Raji (cell line): ENCODE measurements around the gene ELP1.

Experiments
- POLR2A ChIP-seq: IDR thresholded peaks from 2 replicates; pipeline ENCODE4 v1.6.1; 2011; ENCODE audit warnings: low read depth, low read length, control low read depth; ENCODE audit not compliant: insufficient read depth

ELP1 gene

DNA sequence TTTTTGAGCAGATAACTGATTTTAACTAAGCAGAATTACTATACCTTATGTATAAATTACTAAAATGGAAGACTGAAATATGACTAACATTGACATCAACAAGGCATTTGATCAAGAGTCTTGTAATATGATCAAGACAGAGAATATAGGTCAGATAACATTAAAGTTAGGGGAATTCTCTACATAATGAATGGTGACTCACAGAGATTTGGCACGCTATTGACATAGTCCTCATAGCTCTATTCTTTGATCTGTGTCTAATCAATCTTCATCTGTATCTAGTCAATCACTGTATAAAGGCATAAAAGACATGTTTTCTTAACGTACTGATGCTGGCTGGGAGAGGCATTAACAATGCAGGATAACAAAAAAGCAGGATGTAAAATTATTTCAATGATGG, 17.7 kb upstream of the ELP1 start:
- TF ChIP-seq POLR2A, result no peak

DNA sequence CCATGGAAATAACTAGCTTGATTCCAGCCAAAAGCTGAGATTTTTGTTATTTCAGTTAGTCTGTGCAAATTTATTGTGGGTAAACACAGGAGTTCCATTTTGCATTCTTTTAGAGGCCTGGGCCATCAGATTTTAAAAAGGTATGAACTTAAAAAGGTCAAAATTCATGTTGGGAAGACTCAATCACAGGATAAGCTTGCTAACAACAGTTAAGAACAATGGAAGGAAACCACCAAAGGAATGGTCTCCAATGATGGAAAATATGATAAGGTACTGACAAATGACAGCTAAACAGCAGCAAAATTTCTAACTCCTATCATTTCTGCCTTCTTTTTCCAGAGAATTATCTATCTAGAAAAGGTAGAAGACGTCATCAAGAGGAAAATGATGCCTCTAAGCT, 16.2 kb upstream of the ELP1 start:
- no peak for TF ChIP-seq POLR2A

DNA sequence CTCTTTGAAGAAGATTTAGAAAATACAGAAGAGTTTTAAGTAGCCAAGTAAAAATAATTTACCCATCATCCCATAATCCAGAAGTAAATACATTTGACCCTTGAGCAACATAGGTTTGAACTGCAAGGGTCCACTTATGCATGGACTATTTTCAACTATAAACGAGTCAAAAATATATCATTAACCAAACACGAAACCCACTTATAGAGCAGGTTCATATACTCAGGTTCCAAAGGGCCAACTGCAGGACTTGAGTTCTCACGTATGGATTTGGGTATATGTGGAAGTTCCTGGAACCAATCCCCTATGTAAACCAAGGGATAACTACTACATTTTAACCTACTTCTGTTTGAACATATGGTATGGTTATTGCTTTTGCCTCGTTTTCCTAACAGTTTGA, 6.1 kb upstream of the ELP1 start:
- TF ChIP-seq POLR2A, result no peak

DNA sequence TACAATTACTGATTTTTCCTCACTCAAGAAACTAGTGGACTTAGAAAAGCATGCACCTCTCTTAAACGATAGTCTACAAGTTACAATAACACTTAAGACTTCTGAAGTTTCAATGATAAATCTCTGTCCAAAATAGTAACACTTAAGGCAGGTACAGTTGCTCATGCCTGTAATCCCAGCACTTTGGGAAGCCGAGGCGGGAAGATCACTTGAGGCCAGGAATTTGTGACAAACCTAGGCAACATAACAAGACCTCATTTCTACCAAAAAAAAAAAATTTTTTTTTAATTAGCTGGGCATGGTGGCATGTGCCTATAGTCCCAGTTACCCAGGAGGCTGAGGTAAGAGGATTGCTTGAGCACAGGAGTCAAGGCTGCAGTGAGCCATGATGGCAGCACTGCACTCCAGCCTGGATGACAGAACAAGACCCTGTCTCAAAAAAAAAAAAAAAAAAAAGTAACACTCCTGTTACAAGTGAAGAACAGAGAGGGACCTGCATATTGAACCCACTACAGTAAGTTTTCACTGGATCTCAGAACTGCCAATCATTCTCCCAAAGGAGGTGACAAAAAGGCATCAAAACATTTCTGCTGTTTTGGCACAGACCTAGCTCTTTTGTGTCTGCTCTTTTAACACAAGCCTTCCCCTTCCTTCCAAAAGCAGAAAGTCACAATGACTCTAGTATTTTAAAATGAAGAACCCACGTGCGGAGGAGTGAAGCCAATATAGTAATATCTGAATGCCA, 3.8 kb upstream of the ELP1 start:
- no peak for TF ChIP-seq POLR2A

DNA sequence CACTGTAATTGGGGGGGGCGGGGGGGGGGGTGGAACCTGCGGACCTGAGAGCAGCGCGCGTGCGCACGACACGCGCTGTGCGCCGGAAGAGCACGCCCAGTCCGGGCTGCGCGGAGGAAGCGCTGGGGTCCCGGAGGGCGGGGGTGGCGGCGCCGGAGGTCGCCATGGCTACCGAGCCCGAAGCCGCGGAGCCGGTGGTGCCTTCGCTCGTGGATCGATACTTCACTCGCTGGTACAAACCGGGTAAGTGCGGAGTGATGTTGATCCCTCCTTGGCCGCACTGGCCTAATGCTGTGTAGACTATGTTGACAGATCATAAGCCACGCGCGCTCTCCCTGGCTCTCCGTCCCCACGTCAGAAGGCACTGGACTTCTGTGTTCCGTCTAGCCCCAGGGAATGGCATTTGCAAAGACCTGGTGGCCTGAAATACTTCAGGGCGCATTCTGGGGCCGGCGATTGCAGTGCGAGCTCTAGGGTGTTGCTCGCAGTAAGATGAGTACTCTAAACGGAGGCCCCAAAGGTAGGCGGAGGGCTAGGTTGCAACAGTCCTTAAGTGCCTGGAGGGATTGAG, 484 bp upstream of the ELP1 start, which contains the start of gene ABITRAM:
TSS of gene ABITRAM (plus strand) at position 78 of the 571 bp plus-strand sequence. CDS start at position 165, 87 bp downstream.
- peak; percentile 40; the same call in 1 of the 2 replicates for TF ChIP-seq POLR2A

DNA sequence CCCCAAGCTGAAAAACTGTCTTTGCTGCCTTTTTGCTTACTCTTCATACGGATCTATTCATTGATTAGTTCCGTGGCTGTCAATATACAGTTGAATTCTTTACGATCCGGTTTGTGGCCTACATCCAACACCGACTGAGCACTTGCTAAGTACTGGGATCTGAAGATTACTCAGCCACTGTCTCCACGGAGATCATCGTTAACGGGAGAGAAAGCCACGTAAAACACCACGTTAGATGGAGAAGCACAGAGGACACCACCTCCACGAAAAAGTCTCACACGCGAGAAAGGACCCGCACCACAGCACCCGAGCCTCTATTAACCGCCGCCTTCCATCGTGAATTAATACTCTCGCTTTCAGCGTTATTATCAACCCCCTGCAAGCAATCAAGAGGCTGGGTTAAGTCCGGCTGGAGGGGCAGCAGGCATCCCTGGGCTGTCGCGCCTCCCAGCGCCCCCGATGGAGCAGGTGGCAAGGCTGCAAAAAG, 650 bp downstream of the ELP1 start:
- TF ChIP-seq POLR2A, result no peak

DNA sequence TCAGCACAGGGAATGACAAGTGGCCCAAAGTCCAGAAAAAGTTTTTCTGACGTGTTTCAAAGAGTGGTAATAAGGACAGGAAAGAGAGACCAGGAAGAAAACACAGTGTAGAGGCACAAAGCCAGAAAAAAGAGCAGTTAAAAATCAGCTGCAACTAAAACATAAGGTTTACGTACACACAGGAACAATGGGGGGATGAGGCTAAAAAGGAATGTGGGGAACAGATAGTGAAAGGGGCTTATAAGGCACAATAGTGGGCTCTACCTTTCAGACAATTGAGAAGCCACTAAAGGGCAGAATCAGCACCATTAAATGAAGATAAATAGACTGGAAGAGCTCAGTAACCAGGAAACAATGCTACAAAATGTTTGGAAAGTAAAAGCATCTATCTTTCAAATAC, 5.5 kb downstream of the ELP1 start:
- TF ChIP-seq POLR2A, result no peak

DNA sequence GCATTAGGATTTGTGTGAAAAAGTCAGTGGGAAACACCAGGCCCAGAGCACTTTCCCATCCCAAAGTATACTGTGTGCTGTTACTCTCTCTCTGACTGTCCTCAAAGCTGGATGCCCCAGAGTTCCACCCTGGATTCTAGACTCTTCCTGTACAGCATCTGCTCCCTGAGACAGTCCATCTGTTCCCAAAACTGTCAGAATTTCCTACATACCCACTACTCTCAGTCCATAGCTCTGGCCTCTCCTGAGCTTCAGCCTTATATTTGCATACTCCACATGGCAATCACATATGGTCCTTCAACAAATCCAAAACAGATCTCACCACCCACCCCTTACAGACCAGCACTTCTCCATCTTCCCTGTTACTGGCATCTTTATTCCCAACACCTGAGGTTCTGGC, 9.5 kb downstream of the ELP1 start:
- TF ChIP-seq POLR2A, result no peak

DNA sequence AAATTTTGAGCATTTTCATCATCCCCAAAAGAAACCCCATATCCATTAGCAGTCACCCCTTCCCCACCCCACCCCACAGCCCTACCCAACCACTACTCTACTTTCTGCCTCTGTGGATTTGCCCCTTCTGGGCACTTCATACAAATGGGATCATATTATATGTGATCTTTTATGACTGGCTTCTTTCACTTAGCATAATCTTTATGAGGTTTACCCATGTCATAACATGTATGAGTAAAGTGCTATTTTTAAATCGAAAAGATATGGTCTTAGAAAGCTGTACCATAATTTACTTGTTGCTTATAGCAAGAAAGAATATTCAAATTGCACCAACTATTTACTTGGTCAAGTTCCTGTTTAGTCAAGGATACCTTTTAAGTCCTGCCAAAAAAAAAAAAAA, 12.7 kb downstream of the ELP1 start:
- no peak for TF ChIP-seq POLR2A

DNA sequence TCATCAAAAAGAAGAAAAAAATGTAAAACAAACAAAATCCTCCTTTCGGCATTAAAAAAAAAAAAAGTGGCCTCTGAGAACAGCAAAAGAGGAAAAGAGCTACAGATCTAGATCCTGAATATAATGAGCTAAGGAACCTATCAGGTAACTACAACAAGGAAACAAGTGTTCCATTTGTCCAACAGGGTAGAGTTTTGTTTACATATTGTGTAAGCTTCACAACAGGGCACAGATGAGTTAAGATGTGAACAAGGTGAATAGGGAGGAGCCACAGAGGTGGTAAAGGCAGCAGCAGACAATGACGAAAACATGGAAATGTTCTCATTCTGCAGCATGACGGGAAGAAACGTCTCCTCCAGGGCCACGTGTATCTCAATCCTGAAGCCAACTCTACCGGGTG, 14.4 kb downstream of the ELP1 start:
- no peak for TF ChIP-seq POLR2A

DNA sequence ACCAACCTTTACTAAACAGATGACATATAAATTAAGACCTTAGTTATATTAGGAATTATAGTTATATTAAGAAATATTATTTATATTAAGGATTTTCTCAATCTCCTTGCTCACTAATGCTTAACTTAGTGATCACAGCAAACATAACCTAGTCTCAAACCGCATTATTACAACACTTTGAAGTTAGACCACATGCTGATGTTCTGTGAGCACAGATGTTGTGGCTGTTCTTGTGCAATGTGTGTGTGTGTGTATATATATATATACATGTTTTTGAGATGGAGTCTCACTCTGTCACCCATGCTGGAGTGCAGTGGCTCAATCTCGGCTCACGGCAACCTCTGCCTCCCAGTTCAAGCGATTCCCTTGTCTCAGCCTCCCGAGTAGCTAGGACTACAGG, 20.5 kb downstream of the ELP1 start:
- TF ChIP-seq POLR2A, result no peak

DNA sequence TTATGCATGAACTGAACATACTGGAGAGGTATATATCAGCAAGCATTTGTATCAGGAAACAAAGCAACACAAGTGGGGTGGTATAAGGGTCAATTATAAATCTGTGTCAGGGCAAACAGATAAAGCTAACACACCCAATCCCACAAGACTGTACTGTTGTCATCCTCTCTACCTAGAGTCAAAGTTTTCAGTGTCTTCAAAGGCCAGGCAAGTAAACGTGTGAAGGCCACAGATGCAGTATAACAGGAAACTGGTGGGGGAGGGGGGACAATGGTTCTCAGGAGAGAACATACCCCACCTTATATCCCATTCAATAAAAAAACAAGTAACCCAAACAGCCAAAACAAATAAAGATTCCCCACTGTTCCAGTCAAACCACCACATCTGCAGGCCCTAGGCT, 22.1 kb downstream of the ELP1 start:
- TF ChIP-seq POLR2A, result no peak

DNA sequence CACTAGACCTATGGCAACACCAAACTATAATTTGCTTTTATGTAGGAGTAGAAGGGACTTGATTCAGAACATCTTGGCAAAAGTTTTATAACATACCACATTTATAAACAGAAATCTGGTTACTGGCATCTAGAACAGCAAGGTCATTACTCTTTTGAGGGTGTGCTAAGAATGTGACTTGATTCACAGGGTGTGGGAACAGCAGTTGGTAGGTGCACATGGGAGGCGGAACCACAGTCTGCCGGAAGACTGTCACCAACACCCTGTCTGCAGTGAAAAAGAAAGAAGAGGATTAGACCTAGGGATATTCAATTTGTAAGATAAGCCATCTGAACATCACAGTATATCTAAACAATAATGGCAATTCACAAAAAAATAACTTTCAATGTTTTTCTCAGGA, 23.0 kb downstream of the ELP1 start:
- TF ChIP-seq POLR2A, result no peak

DNA sequence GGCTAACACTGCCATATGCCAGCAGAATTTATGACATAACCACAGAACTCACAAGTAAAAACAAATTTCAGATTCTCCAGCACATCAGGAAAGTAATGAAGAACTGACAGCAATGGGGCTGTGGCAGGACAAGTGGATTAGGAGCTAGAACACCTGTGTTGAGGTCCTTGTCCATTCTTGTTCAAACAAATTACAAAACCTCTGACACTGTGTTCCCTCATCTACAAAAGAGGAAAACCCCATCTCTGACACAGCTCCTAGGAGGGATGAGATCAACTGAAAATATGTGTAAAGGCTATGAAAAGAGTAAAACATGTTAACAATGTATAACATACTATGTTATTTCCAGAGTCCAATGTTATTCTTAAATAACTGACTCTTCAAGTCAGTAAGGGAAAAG, 23.5 kb downstream of the ELP1 start:
- no peak for TF ChIP-seq POLR2A

DNA sequence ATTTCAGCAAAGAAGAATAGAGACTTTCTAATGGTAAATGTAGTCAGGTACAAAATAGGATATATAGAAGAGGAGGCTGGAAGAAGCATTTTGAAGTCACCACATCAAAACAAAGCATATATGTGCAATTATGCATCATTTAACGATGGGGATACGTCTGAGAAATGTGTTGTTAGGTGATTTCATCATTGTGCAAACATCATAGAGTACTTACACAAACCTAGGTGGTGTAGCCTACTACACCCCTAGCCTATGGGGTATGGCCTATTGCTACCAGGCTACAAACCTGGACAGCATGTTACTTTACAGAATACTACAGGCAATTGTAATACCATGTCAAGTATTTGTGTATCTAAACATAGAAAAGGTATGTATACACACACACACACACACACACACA, 28.4 kb downstream of the ELP1 start:
- no peak for TF ChIP-seq POLR2A

DNA sequence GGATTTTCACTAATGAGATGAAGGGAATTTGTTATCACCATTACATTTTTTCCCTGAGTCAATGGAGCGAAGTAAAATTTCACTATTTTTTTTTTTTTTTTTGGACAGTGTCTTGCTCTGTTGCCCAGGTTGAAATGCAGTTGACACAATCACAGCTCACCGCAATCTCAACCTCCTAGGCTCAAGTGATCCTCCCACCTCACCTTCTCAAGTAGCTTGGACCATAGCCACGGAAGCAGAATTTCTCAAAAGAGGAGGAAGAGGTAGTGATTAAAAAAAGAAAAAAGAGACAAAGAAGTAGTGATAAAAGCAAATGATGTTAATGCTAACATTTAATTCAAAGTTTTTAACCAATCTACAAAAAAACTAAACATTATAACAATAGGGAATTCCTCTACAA, 29.8 kb downstream of the ELP1 start:
- TF ChIP-seq POLR2A, result no peak
